ENCODE results near the gene PIK3R6. TPM values are rescaled to one million over a fixed set of nuclear protein-coding genes. Genes with fewer than 3 reads are reported as not detected.

Gene PIK3R6
- total RNA-seq, 1 experiment from 2014 or later: not detected

GRCh38 chr17:8758137-8758596 is 109.3 kb downstream of the PIK3R6 start, which contains the start of gene SPDYE4:
TSS of gene SPDYE4 (minus strand) at chr17:8758546. CDS start at chr17:8758382, 164 bp downstream.
- Histone ChIP-seq H2BK5ac (ENCODE audit: insufficient read length, low read length) (no peak within 1 kb of the TSS), H4K20me1 (ENCODE audit: control insufficient read depth, insufficient read depth, insufficient read length) (no peaks in the 10 kb centered on the region), H4K5ac (ENCODE audit: insufficient read length, low read depth, low read length) (no peak within 1 kb of the TSS), H3K56ac (ENCODE audit: insufficient read length, low read depth, low read length) (no peak within 1 kb of the TSS), H3K9me3 (ENCODE audit: control insufficient read depth, low read depth, low read length) (no peaks in the 10 kb centered on the region), H3K9ac (ENCODE audit: extremely low read depth, insufficient read length, low read length) (no peak within 1 kb of the TSS), H2BK15ac (ENCODE audit: low read depth, low read length) (no peak within 1 kb of the TSS), H3K79me2 (ENCODE audit: insufficient read depth, low read length) (no peaks in the 10 kb centered on the region), H3K18ac (ENCODE audit: insufficient read length, low read depth, low read length) (no peak within 1 kb of the TSS), H4K91ac (ENCODE audit: insufficient read length, low read depth, low read length) (no peak within 1 kb of the TSS), H3K23ac (ENCODE audit: insufficient read length, low read depth, low read length) (no peak within 1 kb of the TSS), H3K27me3 (ENCODE audit: insufficient read depth, low read length) (no peaks in the 10 kb centered on the region), H3K14ac (ENCODE audit: insufficient read depth, low read length) (no peak within 1 kb of the TSS), H3K4me1 (ENCODE audit: insufficient read depth, low read length) (no peaks in the 10 kb centered on the region), H3K27ac (ENCODE audit: insufficient read length, low read depth, low read length) (no peak within 1 kb of the TSS), H2BK12ac (ENCODE audit: insufficient read length, low read depth, low read length) (no peak within 1 kb of the TSS), H3T11ph (ENCODE audit: low read length) (no peak within 1 kb of the TSS), H4K8ac (replicated peaks; ENCODE audit: insufficient read length, low read depth, low read length) (no peak within 1 kb of the TSS), H3K4ac (ENCODE audit: low read depth, low read length) (no peak within 1 kb of the TSS), H3K79me1 (ENCODE audit: insufficient read depth, low read depth, low read length, poor library complexity, severe bottlenecking) (no peaks in the 10 kb centered on the region), H2AK5ac (ENCODE audit: insufficient read length, low read length) (no peak within 1 kb of the TSS), H2AFZ (ENCODE audit: low read length) (no peak within 1 kb of the TSS), H2BK20ac (ENCODE audit: low read depth, low read length, poor library complexity, severe bottlenecking) (no peak within 1 kb of the TSS), H3K23me2 (ENCODE audit: insufficient read length, low read depth, low read length, poor library complexity, severe bottlenecking) (no peaks in the 10 kb centered on the region), H2BK120ac (ENCODE audit: low read depth, low read length, poor library complexity, severe bottlenecking) (no peak within 1 kb of the TSS), H3K4me2 (ENCODE audit: insufficient read depth, insufficient read length, low read length) (no peak within 1 kb of the TSS)
- Mint-ChIP-seq H3K27me3 (ENCODE audit: low read depth) (peaks cover 31% of the 10 kb centered on the region), H3K27ac (no peak within 1 kb of the TSS), H3K36me3 (ENCODE audit: insufficient read depth in 1 of 3, low read depth in 3 of 3) (no peaks in the 10 kb centered on the region), H3K4me3 (no peak within 1 kb of the TSS), H3K9me3 (peaks cover 3 to 5% of the 10 kb centered on the region in 2 experiments; a peak in 3 of 5 replicates), H3K4me1 (peaks cover 10 to 12% of the 10 kb centered on the region in 2 experiments)
- TF ChIP-seq, protein P1, sequence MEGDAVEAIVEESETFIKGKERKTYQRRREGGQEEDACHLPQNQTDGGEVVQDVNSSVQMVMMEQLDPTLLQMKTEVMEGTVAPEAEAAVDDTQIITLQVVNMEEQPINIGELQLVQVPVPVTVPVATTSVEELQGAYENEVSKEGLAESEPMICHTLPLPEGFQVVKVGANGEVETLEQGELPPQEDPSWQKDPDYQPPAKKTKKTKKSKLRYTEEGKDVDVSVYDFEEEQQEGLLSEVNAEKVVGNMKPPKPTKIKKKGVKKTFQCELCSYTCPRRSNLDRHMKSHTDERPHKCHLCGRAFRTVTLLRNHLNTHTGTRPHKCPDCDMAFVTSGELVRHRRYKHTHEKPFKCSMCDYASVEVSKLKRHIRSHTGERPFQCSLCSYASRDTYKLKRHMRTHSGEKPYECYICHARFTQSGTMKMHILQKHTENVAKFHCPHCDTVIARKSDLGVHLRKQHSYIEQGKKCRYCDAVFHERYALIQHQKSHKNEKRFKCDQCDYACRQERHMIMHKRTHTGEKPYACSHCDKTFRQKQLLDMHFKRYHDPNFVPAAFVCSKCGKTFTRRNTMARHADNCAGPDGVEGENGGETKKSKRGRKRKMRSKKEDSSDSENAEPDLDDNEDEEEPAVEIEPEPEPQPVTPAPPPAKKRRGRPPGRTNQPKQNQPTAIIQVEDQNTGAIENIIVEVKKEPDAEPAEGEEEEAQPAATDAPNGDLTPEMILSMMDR (conservative IDR thresholded peaks at IDR 0.05): no peak
- no CpG with 5 or more reads among the region's 15 CpGs for WGBS (ENCODE audit: extremely low coverage, insufficient read length, low lambda C conversion rate)
- DNase-seq: no peak
